NCI-H2196 (cell line): Measurements from ENCODE around the gene HDAC4.
"Not testable (repeated sequence)": the region's sequence is repeated elsewhere in the genome, so short reads cannot be mapped to it uniquely, and the experiment has no call there.

Experiments
- DNase-seq: peaks from one replicate; lab custom pipeline; 2025; ENCODE audit not compliant: unreplicated experiment; lab: John Stamatoyannopoulos, UW

Gene HDAC4

DNA sequence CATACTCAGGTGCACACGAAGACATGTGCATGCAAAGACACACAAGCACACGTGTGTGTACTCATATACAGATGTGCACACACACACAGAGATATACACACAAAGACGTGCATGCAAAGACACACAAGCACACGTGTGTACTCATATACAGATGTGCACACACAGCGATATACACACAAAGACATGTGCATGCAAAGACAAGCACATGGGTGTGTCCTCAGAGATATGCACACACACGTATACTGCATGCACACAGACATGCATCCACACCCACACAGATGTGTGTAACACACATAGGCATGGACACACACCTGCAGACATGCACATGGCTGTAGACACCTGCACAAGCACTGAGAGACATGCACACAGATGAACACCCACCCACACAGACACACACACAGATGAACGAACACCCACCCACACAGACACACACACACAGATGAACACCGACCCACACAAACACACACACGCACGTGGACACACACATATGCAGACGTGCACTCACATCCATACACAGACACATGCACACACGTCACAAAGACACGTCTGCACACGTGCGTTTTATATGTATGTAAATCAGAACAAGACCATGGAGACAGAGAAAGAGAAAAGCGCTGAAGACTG, 321.0 kb downstream of the HDAC4 start:
- DNase-seq, result no peak

DNA sequence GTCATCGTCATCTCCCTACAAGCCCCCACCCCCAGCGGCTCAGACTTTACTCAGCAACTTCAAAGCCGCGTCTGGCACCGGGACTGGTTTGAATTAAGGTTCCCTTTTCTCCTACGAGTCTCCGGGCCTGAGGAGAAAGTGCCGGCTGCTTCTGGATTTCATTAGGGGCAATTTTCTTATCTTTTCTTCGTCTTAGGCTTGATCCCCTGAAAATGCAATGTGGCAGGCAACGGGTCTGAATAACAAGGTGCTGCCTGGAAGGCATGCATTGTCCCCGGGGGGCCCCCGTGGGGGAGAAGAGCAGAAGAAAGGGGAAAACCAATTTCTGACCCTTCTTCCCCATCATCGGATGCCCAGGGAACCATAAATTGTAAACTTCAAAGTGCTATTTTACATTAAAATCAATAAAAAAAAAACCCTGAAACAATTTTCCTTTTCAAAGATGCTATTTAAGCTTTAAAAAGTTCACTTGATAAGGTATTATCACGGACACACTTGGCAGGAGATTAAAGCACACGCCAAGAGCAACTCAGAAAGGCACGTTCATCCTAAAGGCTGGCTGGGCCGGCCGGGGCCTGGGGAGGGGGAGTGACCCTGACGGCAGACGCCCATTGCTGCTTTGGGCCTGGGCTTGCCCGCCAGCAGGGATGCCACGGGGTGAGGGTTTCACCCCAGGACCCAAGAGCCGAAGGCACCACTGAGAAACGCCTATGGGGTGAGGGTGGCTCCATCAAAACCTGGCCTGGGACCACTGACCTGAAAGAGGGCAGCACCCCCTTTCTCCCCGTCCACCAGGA, 322.5 kb downstream of the HDAC4 start:
- no peak for DNase-seq

DNA sequence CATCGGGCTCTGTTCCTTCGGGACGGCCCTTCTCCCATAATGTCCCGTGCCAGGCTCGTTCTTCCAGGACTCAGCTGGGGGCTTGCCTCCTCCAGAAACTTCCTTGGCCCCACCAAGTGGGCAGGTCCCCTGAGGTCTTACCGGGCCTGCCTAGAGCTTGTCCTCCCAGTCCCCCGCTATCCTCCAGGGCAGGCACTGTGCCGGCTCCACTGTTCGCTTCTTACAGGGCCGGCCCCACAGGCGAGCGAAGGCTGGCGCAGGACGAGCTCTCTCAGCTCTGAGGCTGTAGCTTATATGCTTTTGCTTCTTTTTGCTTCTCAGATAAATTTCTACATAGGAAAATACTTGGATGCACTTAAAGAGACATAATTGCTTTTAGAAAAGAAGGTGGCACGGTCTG, 323.6 kb downstream of the HDAC4 start:
- DNase-seq, result no peak

DNA sequence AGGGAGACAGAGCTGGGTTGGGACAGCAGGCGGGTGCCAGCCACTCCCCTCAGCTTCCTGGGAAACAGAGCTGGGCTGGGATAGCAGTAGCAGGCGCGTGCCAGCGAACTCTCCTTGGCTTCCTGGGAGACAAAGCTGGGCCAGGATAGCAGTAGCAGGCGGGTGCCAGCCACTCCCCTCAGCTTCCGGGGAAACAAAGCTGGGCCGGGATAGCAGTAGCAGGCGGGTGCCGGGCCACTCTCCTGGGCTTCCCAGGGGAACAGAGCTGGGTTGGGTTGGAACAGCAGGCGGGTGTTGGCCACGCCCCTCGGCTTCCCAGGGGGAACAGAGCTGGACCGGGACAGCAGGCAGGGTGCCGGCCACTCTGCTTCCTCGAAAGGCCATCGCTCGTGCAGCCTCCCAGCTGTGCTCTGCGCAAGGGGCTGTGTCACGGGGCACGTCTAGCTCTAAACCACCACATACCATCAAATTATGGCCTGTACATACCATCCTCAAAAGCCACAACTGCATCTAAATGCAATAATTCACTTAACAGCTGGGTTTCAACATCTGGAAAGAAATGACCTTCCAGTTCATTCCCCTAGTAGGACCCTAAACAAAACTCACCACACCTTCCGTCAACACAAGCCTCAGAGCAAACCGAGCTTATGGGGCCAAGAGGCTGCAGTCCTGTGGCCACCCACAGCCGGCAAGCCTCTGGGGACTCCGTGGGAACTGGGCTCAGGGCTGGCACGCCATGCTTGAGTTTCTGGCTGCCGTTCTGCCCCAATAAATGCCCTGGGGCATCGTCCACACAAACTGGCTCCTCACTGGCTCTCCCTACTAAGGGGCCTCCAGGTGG, 324.7 kb downstream of the HDAC4 start:
- DNase-seq, result no peak

DNA sequence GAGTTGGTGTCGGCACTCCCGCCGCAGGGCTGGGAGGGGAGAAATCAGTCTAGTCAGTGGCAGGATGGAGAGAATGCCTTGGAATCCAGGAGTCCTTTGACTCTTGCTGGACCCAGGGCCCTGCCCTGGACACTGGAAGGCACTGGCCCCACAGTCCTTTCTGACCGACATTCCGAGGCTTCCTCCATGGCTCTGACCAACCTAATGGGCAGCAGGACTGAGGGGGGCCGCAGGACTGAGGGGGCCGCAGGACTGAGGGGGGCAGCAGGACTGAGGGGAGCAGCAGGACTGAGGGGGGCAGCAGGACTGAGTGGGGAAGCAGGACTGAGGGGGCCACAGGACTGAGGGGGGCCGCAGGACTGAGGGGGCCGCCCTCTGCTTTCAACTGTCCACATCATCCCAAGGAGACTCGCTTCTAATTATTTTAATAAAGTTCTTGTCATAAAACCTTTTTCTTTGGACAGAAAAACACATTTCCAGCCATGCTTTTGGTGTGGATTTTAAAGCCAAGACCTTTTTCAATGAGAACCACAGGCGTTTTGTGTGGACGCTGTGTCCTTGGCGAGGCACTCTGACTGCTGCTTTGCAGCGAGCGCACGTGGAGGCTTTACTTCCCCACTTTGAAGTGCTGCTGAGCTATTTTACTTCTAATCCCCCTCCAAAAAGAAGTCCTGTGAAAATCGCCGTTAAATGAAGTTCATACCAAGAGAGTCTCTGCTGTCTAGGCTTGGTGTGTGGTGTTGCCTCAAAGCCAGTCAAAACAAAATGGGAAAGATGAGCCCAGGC, 326.9 kb downstream of the HDAC4 start:
- DNase-seq, result no peak

DNA sequence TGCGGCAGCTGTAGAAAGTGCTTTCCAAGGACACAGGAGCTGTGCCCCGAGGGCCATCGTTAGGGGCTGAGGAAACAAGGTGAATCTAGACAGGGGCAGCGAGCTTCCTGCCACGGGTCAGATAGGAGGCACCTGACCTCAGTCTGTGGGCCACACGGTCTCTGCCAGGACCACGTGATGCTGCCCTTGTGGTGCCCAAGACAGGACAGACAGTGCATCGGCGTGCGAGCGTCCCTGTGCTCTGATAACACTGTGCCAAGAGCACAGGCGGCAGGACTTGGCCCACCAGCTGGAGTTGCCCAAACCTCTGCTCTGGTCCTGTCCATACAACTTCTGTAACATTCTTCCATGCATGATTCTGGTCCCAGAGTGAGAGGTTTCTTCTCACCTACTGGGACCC, 327.6 kb downstream of the HDAC4 start:
- no peak for DNase-seq

DNA sequence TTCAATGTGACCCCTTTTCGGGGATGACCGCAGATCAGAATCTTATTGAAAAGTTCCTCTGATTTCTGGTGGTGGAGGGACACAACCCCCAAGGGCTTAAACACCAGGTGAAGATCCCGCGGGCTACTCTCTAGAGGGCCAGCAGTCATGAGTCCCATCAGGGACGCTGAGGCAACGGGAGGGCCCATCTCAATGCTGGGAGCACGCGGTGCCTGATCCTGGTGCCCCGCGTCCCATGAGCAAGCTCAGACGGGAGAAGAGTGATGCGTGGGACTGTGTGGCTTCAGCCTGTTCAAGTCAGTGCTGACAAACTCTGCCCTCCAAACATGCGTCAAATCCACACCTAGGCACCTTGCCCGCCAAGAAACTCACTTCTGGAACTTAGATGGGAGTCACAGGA, 328.0 kb downstream of the HDAC4 start:
- no peak for DNase-seq

DNA sequence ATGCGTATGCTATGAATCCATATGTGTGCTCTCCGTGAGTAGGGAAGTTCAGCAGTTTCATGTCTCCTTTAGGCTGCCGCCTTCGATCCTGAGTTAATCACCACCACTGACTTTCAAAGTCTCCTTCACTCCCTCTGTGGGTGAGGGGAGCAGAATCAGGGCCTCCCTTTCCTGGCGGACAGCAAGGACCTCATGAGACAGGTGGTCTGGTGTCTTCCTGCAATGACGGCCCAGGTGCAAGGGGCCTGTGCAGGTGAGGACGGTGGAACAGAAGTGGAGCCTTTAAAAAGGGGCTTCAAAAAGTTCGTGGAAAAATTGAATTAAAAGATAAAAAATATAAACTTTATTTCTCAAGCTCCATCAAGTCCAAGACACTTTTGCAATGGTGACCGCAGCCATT, 330.4 kb downstream of the HDAC4 start:
- DNase-seq, result no peak

DNA sequence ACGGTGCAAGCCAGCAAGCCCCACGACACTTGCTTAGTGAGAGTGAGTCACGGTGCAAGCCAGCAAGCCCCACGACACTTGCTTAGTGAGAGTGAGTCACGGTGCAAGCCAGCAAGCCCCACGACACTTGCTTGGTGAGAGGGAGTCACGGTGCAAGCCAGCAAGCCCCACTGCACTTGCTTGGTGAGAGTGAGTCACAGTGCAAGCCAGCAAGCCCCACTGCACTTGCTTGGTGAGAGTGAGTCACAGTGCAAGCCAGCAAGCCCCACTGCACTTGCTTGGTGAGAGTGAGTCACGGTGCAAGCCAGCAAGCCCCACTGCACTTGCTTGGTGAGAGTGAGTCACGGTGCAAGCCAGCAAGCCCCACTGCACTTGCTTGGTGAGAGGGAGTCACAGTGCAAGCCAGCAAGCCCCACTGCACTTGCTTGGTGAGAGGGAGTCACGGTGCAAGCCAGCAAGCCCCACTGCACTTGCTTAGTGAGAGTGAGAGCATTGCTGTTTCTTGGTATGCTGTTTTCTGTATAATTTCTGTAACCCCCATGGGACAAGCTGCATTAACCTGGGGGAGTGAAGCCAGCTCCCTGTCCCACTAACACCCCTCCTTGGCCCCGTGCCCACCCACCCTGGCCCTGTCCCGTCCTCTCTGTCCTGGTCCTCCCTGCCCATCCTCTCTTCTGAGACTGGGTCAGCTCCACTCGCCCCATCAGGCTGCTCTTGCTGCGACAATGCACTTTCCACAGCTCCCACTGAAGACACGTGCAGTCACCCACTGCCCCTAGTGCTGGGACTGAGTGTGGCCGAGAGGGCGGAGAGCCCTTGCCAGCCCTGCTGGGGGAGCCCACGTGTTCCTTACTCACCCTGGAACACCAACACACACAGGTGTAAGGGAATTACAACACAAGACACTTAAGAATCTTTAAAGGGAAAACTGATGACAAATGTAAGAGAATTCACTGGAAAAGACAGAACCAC, 331.2 kb downstream of the HDAC4 start:
- DNase-seq, result not testable (repeated sequence)

DNA sequence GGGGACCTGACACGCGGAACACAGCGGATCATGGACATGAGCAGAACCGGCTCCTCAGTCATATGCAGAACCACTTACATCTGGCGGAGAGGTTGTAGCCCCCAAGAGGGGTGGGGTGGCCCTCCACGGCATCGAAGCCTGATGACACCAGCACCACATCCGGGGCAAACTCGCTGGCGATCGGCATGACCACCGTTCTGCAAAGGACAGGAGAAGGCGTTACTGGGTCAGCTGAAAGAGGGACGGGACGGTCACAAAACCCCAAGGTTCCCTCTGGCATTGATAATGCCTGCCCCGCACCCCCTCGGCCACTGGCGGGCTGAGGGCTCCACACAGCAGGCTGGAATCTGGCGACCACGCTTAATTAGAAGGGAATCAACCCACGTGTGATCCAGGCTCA, 332.4 kb downstream of the HDAC4 start:
- no peak for DNase-seq

DNA sequence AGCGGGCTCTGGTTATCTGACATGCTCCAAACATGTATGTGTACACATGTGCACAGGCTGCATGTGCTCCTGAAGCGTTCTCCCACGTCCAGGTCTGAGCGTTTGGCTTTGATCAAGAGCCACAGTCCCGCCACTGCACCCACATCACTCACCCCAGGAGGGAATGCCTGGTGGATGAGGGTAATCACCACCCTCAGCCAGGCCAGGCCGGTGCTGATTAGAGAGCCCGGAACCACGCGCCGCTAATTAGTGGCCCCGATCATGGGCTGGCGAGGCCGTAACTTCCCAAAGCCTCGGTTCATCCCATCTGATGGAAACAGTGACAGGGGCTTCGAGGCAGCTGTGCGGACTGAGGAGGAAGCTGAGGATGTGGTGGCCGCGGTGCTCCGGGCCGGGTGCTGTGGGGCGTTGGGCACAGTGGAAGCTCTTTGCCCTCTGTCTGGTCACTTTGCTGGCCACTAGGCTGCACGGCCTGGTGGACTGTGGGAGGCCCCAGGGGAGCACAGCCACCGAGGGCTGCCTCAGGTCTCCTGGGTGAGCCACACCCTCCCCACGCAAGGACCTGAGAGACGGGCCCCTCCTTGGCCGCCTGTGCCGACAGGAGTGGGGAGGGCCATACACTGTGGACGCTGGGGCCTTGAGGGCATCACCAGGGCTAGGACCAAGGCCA, 333.5 kb downstream of the HDAC4 start:
- DNase-seq, result no peak

DNA sequence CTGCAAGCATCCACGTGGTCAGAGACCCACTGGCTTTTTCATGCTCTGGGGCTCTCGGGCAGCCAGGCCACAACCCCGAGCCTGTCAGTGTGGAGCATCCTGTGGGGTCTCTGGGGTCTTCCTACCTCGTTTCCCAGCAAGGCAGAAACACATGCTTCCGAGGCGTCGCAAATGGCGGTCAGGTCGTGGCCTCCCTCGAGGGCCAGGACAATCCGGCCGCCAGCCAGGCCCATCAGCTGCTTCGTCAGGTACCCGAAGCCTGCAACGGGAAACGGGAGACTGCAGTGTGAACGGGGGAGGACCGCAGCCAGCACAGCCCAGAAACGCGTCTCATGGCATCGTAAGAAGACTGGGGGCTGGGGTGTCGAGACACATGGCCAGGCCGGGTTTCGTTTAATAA, 334.2 kb downstream of the HDAC4 start:
- no peak for DNase-seq

DNA sequence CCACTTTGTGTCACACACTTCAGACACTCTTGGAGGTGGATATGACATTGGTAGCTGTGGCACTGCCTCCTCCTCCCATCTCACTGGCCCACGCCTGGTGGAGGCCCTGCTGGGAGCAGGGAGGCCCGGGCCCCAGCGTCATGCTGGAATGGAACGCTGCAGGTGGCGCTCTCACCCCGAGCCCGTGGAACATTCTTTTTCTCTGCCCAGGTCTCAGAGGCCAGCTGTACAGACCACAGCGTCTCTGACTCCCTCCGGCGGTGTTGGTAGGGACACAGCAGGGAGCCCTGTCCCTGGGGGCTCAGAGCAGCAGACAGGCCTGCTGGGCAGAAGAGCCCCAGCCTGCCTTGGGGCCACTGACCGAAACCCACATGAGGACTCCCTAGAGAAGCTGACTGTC, 334.9 kb downstream of the HDAC4 start:
- no peak for DNase-seq

DNA sequence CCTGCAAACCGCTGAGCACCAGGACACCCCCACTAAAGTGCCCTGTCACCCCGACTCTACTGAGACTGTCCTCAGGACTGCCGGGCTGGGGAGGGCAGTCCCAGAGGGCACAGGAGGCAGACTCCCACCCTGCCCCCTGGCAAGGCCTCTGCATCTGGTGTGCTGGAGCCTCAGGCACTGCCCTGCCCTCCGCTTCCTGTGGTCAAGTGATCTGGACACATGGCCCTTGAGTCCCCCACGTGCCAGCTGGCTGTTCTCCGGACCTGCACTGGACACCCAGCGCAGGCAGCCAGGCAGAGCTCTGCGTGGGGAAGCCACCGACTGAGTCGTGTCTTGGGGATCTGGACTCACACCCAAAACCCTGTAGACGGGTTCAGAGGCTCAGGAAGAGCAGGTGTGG, 335.3 kb downstream of the HDAC4 start:
- DNase-seq, result no peak

DNA sequence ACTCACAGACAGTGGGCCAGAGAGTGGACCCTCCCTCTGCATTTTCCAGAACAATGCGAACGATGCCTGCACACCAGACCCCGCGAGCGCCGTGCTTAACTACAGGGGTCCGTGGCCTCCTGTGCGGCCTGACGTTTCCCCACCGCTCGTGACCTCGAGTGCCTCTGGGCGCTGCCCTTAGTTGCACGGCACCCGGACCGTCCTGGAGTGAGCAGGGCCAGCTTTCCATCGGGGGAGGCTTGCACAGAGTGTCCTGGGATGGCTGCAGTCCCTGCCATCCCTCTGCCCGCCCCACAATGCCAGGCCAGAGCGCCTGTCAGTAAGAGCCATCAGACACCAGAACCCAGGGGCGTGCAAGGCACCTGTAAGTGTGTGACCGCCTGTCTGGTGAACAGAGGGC, 335.9 kb downstream of the HDAC4 start:
- no peak for DNase-seq

DNA sequence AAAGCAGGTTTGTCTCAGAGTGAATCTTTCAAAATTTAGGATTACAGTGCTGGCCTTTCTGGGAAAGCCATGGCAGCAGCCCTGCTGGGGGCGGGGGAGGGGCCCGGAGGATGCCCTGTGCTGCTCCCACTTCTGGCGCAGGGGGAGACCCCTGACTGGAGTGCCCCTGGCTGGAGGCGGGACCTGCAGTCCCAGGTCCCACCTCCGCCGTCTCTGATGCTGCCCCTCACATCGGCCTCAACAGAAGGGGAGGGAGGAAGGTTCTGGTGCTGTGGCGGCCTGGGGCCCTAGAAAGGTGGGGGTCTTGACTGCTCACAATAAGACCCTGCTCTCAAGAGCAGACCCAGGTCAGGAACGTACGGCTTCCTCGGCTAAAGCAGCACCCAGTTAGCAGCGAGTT, 336.6 kb downstream of the HDAC4 start:
- no peak for DNase-seq

DNA sequence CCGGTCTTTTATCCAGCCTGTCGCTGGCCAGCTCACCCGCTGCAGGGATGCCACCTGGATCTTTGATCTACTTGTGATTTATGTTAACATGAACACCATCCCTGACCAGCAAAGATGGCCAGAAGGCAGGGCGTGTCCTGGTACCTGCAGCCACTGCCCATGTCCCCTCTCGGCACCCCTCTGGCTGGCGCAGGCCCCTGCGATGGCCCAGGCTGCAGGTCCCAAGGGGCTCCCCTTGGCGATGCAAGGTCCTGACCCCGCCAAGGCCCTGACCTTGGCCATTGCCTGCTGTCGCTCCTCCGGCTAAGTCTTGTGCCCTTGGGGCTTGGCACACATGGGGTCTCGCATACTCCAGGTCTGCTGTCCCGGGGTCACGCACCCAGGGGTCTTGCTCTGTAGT, 338.1 kb downstream of the HDAC4 start:
- DNase-seq, result no peak

DNA sequence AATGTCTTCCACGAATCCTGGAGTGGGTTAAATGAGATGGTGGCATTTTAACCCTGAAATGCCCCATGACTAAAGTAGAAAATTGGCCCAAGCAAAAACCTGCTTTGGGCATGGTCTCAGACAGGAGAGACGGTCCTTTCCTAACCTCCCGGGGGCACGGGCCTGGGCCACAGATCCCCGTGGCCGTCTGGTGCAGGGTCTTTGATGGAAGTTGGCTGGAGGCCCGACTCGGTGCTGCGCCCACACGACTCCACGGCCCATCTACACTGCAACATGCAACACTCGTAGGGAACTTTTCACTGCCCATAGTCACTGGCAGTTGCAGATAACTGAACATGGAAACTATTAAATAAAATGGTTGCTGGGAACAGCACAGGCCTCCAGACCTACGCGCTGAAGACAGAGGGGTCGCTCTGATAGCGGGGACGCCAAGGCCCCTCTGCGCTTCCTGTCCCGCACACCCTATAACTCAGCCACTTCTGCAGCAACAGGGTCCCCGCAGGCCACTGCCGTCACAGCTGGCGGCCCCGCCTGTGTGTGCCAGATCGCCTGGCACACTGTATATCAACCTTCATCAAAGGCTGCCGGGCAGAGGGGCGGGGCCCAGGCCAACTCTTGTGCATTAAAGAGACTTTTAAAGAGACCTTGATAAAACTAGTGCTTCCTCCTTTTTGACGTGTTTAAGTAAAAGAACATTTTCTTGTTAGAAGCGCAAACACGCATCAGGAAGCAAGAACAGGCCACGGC, 338.8 kb downstream of the HDAC4 start:
- no peak for DNase-seq

DNA sequence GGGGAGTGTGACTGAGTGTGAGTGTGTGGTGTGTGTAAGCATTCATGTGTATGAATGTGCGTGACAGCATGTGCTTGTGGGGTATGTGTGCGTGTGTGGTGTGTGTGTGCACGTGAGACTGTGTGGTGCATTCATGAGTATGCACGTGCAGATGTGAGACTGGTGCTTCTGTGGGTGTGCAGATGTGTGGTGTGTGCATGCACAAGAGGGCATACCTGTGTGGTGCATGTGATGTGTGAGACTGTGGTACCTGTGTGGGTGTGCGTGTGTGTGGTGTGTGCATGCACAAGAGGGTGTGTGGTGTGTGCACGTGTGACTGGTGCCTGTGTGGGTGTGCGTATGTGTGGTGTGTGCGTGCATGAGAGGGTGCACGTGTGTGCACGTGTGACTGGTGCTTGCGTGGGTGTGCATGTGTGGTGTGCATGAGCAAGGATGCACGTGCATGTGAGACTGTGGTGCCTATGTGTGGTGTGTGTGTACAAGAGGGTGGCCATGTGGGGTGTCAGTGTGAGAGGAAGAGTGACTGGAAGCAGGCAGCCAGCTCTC, 339.6 kb downstream of the HDAC4 start:
- DNase-seq, result no peak
